Panc1 (cell line): ENCODE results near the gene INO80. TPM values are rescaled to one million over a fixed set of nuclear protein-coding genes. Genes with fewer than 3 reads are reported as not detected.

ENCODE experiments used
- ATAC-seq: fragments of 200-7000 bp; cut with Tn5 transposase; 2 replicates; pipeline ENCODE4 v1.9.1; 2020; ENCODE audit warnings: mild to moderate bottlenecking, moderate library complexity
- BruUV-seq: library from RNA; stranded (reverse); fragments of 400-500 nt; replicated peaks from 2 replicates; lab custom pipeline; 2021; lab: Mats Ljungman, UMichigan
- CTCF ChIA-PET: fragments of 300-600 bp; sonication (Branson Sonifier 250); formaldehyde crosslinking; loops from one replicate; lab custom pipeline; 2022; ENCODE audit warnings: antibody characterized with exemption; lab: Charles Lee
- POLR2A ChIA-PET: fragments of 300-600 bp; sonication (Branson Sonifier 250); formaldehyde crosslinking; loops from one replicate; lab custom pipeline; 2022; ENCODE audit warnings: antibody characterized with exemption; lab: Charles Lee
- DNase-seq: peaks from one replicate; pipeline ENCODE4 v3.0.0-alpha.2; 2010; ENCODE audit warnings: low read depth, low spot score
- H3K27ac ChIP-seq: 2 replicates; pipeline ENCODE4 v1.5.1; 2011; ENCODE audit warnings: mild to moderate bottlenecking, low read length, inconsistent platforms
- H3K27me3 ChIP-seq: fragments of 200-500 bp; sonication (Bioruptor generic); 2 replicates; pipeline ENCODE4 v1.6.0; 2014; ENCODE audit warnings: low read length, inconsistent platforms; ENCODE audit not compliant: control insufficient read depth, insufficient read depth
- H3K36me3 ChIP-seq: fragments of 200-500 bp; sonication (Bioruptor generic); 2 replicates; pipeline ENCODE4 v1.5.1; 2014; ENCODE audit warnings: inconsistent platforms, mild to moderate bottlenecking, low read length, moderate library complexity; ENCODE audit not compliant: control insufficient read depth, insufficient read depth
- H3K4me1 ChIP-seq: 2 replicates; pipeline ENCODE4 v1.5.1; 2011; ENCODE audit warnings: inconsistent platforms, mild to moderate bottlenecking, low read length, moderate library complexity; ENCODE audit not compliant: control insufficient read depth, insufficient read depth
- H3K4me3 ChIP-seq, 2 experiments: 2 replicates each; pipeline ENCODE4 v1.5.1; 2011 to 2012; ENCODE audit warnings: low read depth in 2 of 2, low read length in 2 of 2, mild to moderate bottlenecking in 2 of 2, inconsistent platforms in 1 of 2, moderate library complexity in 1 of 2
- H3K9me3 ChIP-seq: fragments of 200-500 bp; sonication (Bioruptor generic); 2 replicates; pipeline ENCODE4 v1.5.1; 2014; ENCODE audit warnings: low read depth, mild to moderate bottlenecking, inconsistent platforms, low read length, moderate library complexity; ENCODE audit not compliant: control insufficient read depth, insufficient read depth
- POLR2AphosphoS5 ChIP-seq: IDR thresholded peaks from 2 replicates; pipeline ENCODE4 v1.6.1; 2012; ENCODE audit warnings: mild to moderate bottlenecking, low read depth, low read length, moderate library complexity
- SIN3A ChIP-seq: IDR thresholded peaks from 2 replicates; pipeline ENCODE4 v1.6.1; 2012; ENCODE audit warnings: low read depth, mild to moderate bottlenecking, low read length, moderate library complexity, borderline replicate concordance; ENCODE audit not compliant: insufficient read depth
- TCF7L2 ChIP-seq: IDR thresholded peaks from 2 replicates; pipeline ENCODE4 v1.6.1; 2011; ENCODE audit warnings: mild to moderate bottlenecking, low read depth, low read length, inconsistent platforms
- in situ Hi-C: cut with HindIII; loops from 2 replicates; pipeline ENCODE4 v1.10.0; 2016; ENCODE audit warnings: low sequenced_read_pairs, low pct_unique_long_range_greater_than_20kb
- intact Hi-C: fragments of 100-400 bp; cut with micrococcal nuclease; formaldehyde crosslinking; loops from one replicate; pipeline ENCODE4 v1.10.0; 2022; ENCODE audit not compliant: unreplicated experiment
- total RNA-seq: library from RNA; stranded (reverse); gene quantifications from one replicate; pipeline ENCODE4 v1.2.1, GENCODE V29; 2021; ENCODE audit not compliant: unreplicated experiment
- TF ChIP-seq, protein P1 (sequence below), 2 experiments: IDR thresholded peaks; 2 replicates each; pipeline ENCODE4 v1.6.1; 2011 to 2012; ENCODE audit warnings: low read depth in 2 of 2, control low read depth in 1 of 2, low read length in 1 of 2, mild to moderate bottlenecking in 1 of 2, moderate library complexity in 1 of 2; ENCODE audit not compliant: insufficient read depth in 1 of 2
- TF ChIP-seq, protein P2 (sequence below): fragments of 450-650 bp; IDR thresholded peaks from 2 replicates; pipeline ENCODE4 v1.5.1; 2017; ENCODE audit warnings: mild to moderate bottlenecking

The INO80 gene
- total RNA-seq, 1 experiment from 2014 or later = 26.2 TPM

DNA sequence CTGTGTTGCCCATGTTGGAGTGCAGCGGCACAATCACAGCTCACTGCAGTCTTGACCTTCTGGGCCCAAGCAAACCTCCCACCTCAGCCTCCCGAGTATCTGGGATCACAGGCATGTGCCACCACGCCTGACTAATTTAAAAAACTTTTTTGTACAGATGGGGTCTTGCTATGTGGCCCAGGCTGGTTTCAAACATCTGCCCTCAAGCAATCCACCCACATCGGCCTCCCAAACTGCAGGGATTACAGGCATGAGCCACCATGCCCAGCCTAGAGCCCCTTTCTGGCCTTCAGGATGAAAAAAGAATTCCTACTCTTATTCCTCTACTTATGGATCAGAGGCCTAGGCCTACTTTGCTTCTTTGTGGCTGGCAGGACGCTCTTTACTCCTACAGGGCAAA is 123.3 kb downstream of the INO80 start:
- TF ChIP-seq TCF7L2 = no peak
- TF ChIP-seq, protein P1, sequence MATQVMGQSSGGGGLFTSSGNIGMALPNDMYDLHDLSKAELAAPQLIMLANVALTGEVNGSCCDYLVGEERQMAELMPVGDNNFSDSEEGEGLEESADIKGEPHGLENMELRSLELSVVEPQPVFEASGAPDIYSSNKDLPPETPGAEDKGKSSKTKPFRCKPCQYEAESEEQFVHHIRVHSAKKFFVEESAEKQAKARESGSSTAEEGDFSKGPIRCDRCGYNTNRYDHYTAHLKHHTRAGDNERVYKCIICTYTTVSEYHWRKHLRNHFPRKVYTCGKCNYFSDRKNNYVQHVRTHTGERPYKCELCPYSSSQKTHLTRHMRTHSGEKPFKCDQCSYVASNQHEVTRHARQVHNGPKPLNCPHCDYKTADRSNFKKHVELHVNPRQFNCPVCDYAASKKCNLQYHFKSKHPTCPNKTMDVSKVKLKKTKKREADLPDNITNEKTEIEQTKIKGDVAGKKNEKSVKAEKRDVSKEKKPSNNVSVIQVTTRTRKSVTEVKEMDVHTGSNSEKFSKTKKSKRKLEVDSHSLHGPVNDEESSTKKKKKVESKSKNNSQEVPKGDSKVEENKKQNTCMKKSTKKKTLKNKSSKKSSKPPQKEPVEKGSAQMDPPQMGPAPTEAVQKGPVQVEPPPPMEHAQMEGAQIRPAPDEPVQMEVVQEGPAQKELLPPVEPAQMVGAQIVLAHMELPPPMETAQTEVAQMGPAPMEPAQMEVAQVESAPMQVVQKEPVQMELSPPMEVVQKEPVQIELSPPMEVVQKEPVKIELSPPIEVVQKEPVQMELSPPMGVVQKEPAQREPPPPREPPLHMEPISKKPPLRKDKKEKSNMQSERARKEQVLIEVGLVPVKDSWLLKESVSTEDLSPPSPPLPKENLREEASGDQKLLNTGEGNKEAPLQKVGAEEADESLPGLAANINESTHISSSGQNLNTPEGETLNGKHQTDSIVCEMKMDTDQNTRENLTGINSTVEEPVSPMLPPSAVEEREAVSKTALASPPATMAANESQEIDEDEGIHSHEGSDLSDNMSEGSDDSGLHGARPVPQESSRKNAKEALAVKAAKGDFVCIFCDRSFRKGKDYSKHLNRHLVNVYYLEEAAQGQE (IDR thresholded peaks at IDR 0.05; ENCODE audit: insufficient read depth in 1 of 2, low read depth in 2 of 2, low read length in 1 of 2) = no peak
- TF ChIP-seq SIN3A = no peak
- TF ChIP-seq, protein P2, sequence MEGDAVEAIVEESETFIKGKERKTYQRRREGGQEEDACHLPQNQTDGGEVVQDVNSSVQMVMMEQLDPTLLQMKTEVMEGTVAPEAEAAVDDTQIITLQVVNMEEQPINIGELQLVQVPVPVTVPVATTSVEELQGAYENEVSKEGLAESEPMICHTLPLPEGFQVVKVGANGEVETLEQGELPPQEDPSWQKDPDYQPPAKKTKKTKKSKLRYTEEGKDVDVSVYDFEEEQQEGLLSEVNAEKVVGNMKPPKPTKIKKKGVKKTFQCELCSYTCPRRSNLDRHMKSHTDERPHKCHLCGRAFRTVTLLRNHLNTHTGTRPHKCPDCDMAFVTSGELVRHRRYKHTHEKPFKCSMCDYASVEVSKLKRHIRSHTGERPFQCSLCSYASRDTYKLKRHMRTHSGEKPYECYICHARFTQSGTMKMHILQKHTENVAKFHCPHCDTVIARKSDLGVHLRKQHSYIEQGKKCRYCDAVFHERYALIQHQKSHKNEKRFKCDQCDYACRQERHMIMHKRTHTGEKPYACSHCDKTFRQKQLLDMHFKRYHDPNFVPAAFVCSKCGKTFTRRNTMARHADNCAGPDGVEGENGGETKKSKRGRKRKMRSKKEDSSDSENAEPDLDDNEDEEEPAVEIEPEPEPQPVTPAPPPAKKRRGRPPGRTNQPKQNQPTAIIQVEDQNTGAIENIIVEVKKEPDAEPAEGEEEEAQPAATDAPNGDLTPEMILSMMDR = no peak
- no peak for TF ChIP-seq POLR2AphosphoS5
- in situ Hi-C loops (no loop called here), intact Hi-C loops (no loop called here)
- H3K4me1 ChIP-seq = no peaks in the 10 kb centered on the region
- DNase-seq (no peak), ATAC-seq (no peak)
- H3K4me3 ChIP-seq = no peak overlapping the region
- H3K36me3 ChIP-seq = peaks cover 16% of the 10 kb centered on the region
- H3K9me3 ChIP-seq = no peaks in the 10 kb centered on the region
- POLR2A ChIA-PET = no interaction called here
- CTCF ChIA-PET = no interaction called here
- BruUV-seq = no TSS peak
- H3K27ac ChIP-seq = no peak overlapping the region
- H3K27me3 ChIP-seq = no peaks in the 10 kb centered on the region

DNA sequence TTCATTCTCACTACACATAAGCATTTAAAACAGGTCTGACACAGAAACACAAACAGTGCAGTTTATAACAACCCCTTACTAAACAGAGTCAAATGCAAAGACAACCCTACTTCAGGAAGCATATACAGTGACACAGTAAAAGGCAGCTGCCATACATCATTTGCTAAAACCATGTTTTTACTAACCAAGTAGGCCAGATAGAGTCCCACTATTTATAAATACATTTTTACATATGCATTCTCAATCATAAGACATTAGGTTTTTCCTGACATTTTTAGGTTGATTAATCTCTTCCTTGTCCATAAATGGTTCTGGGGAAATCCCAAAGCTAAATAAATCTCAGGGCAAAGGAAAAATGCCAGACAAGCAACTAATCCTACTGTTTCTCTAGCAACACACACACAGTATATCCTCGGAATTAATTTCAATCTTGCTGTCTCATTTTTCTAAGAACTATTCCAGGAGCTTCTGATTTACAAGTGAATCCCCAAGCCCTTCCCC is 123.8 kb downstream of the INO80 start:
- CTCF ChIA-PET = no interaction called here
- no peaks in the 10 kb centered on the region for H3K4me1 ChIP-seq

More for the DNA sequence above, 123.8 kb downstream of the INO80 start:
- no peak for TF ChIP-seq SIN3A
- TF ChIP-seq POLR2AphosphoS5 = no peak
- TF ChIP-seq, protein P2 = no peak
- Histone ChIP-seq H3K4me3 (no peak overlapping the region), H3K9me3 (no peaks in the 10 kb centered on the region), H3K36me3 (peaks cover 16% of the 10 kb centered on the region), H3K27me3 (no peaks in the 10 kb centered on the region), H3K27ac (no peak overlapping the region)
- ATAC-seq (no peak), DNase-seq (no peak)
- in situ Hi-C loops = no loop called here
- BruUV-seq = no TSS peak
- intact Hi-C loops = no loop called here
- POLR2A ChIA-PET = no interaction called here
